Measurements from ENCODE around the gene RNF215. TPM values are rescaled to one million over a fixed set of nuclear protein-coding genes. Genes with fewer than 3 reads are reported as not detected.

Gene RNF215
- total and polyA plus RNA-seq, 5 donors from 2014 or later, result 0.23 to 13.1 (median 0.45) TPM

DNA sequence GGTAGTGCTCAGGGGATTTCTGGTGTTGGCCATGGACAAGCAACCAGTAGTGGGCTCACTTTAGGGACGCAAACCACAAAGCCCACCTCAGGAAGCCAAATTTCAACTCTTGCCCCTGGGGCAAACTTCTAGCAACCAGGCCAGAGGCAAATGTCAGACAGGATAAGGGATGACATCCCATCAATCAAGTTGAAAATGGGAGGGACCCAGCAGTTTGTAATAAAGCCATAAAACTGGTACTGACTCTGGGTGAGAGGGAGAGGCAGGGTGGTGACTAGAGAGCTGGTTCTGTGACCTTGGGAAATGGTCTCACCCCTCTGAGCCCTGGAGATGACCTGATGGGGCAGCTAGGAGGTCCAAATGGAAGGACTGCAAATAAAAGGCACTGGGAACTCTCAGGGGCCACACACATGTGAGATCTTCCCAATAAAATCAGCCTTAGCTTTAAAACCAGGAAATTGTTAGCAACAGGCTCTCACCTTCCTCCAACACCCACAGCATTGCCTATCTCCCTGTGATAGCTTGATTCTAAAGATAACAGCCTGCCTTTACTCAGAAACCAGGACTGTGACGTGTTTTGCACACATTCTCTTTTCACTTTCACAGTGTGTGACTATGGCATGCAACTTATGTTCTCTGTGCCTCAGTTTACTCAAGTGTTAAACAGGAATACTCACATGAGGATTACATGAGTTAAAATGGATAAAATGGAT lies 54.1 kb downstream of the RNF215 start:
- H3K27ac Mint-ChIP-seq, result peak overlapping the region in 2 of 3 donors; percentile 14 to 17

GRCh38 chr22:30332551-30332950 lies 54.7 kb downstream of the RNF215 start:
- H3K36me3 Mint-ChIP-seq, result peaks cover 32% of the 10 kb centered on the region
- H3K4me3 Mint-ChIP-seq, result no peak overlapping the region

More for the DNA sequence above, 54.1 kb downstream of the RNF215 start:
- peaks cover 66% of the 10 kb centered on the region for H3K36me3 ChIP-seq (ENCODE audit: control insufficient read depth, insufficient read depth, low read length)
- no peak overlapping the region for H3K4me3 Mint-ChIP-seq
- H3K9me3 ChIP-seq (ENCODE audit: control insufficient read depth in 2 of 2, low read length in 2 of 2), result no peaks in the 10 kb centered on the region
- H3K4me3 ChIP-seq (ENCODE audit: low read depth, low read length), result no peak overlapping the region
- H3K4me1 ChIP-seq (ENCODE audit: control insufficient read depth, insufficient read depth, low read length, poor library complexity, severe bottlenecking), result no peaks in the 10 kb centered on the region
- H3K9me3 Mint-ChIP-seq, result no peaks in the 10 kb centered on the region
- no peak for ATAC-seq (ENCODE audit: low read depth in 2 of 2)
- peaks cover 36% of the 10 kb centered on the region for H3K36me3 Mint-ChIP-seq
- DNase-seq, result no peak
- H3K27ac ChIP-seq (ENCODE audit: insufficient read depth, low read length, poor library complexity, severe bottlenecking), result no peak overlapping the region
- no peaks in the 10 kb centered on the region for H3K27me3 Mint-ChIP-seq
- H3K4me1 Mint-ChIP-seq, result peaks cover 0 to 7% (median 5%) of the 10 kb centered on the region in 4 donors
- H3K27me3 ChIP-seq (ENCODE audit: control insufficient read depth, insufficient read depth, low read length), result no peaks in the 10 kb centered on the region

More at GRCh38 chr22:30332551-30332950, 54.7 kb downstream of the RNF215 start:
- H3K27me3 ChIP-seq (ENCODE audit: control insufficient read depth, insufficient read depth, low read length), result no peaks in the 10 kb centered on the region
- peaks cover 3% of the 10 kb centered on the region for H3K4me1 ChIP-seq (ENCODE audit: control insufficient read depth, insufficient read depth, low read length, poor library complexity, severe bottlenecking)
- H3K4me3 ChIP-seq (ENCODE audit: low read depth, low read length), result no peak overlapping the region
- Mint-ChIP-seq H3K27me3 (no peaks in the 10 kb centered on the region), H3K4me1 (peaks cover 5 to 12% (median 8%) of the 10 kb centered on the region in 4 donors), H3K27ac (peak overlapping the region in 1 of 3 donors; percentile 14), H3K9me3 (no peaks in the 10 kb centered on the region)
- H3K36me3 ChIP-seq (ENCODE audit: control insufficient read depth, insufficient read depth, low read length), result peaks cover 61% of the 10 kb centered on the region
- ATAC-seq (ENCODE audit: low read depth in 2 of 2) (no peak), DNase-seq (no peak)
- H3K27ac ChIP-seq (ENCODE audit: insufficient read depth, low read length, poor library complexity, severe bottlenecking), result no peak overlapping the region
- no peaks in the 10 kb centered on the region for H3K9me3 ChIP-seq (ENCODE audit: control insufficient read depth in 2 of 2, low read length in 2 of 2)

Other genes with a start within 250 kb of the RNF215 start
- gene LIF, start 140.7 kb downstream of the RNF215 start, total RNA-seq, result 0.96 TPM
- gene LIF, start 140.7 kb downstream of the RNF215 start, polyA plus RNA-seq, result not detected
- gene OSM, start 120.6 kb downstream of the RNF215 start, total RNA-seq, result 24.0 TPM
- 1 to 10 TPM; 2.4 to 7.0 (median 4.8) TPM for gene OSM, start 120.6 kb downstream of the RNF215 start, polyA plus RNA-seq
- gene CASTOR1, start 97.9 kb downstream of the RNF215 start, total RNA-seq, result 18.7 TPM
- gene CASTOR1, start 97.9 kb downstream of the RNF215 start, polyA plus RNA-seq, result 10 to 100 TPM; 10.9 to 16.4 (median 12.1) TPM
- 67.5 TPM for gene TBC1D10A, start 60.5 kb downstream of the RNF215 start, total RNA-seq
- 10 to 100 TPM; 44.2 to 58.0 (median 47.4) TPM for gene TBC1D10A, start 60.5 kb downstream of the RNF215 start, polyA plus RNA-seq
- 389 TPM for gene SF3A1, start 30.5 kb downstream of the RNF215 start, total RNA-seq
- 10 to 100 TPM; 66.6 to 78.6 (median 75.1) TPM for gene SF3A1, start 30.5 kb downstream of the RNF215 start, polyA plus RNA-seq
- 7.1 TPM for gene CCDC157, start 30.4 kb downstream of the RNF215 start, total RNA-seq
- gene CCDC157, start 30.4 kb downstream of the RNF215 start, polyA plus RNA-seq, result 1 to 10 TPM; 1.3 to 2.4 (median 1.9) TPM
- gene SEC14L2, start 9.6 kb upstream of the RNF215 start, total RNA-seq, result 69.0 TPM
- gene SEC14L2, start 9.6 kb upstream of the RNF215 start, polyA plus RNA-seq, result 1 to 10 TPM; 3.1 to 5.8 (median 3.7) TPM
- 111 TPM for gene MTFP1, start 38.4 kb upstream of the RNF215 start, total RNA-seq
- gene MTFP1, start 38.4 kb upstream of the RNF215 start, polyA plus RNA-seq, result 10 to 100 TPM; 38.3 to 48.9 (median 43.8) TPM
- not detected for gene SEC14L3, start 84.6 kb upstream of the RNF215 start, total RNA-seq
- gene SEC14L3, start 84.6 kb upstream of the RNF215 start, polyA plus RNA-seq, result not detected
- not detected for gene SEC14L4, start 118.3 kb upstream of the RNF215 start, total RNA-seq
- gene SEC14L4, start 118.3 kb upstream of the RNF215 start, polyA plus RNA-seq, result not detected
- not detected for gene SEC14L6, start 159.3 kb upstream of the RNF215 start, total RNA-seq
- gene SEC14L6, start 159.3 kb upstream of the RNF215 start, polyA plus RNA-seq, result under 1 TPM in 1 of 4 donors, not detected in 3; 0.09 TPM
- gene GAL3ST1, start 187.3 kb upstream of the RNF215 start, total RNA-seq, result 0.44 TPM
- under 1 TPM in 1 of 4 donors, not detected in 3; 0.49 TPM for gene GAL3ST1, start 187.3 kb upstream of the RNF215 start, polyA plus RNA-seq
- 38.2 TPM for gene PES1, start 204.5 kb upstream of the RNF215 start, total RNA-seq
- gene PES1, start 204.5 kb upstream of the RNF215 start, polyA plus RNA-seq, result 10 to 100 TPM; 35.2 to 47.9 (median 36.1) TPM
- 0.30 TPM for gene TCN2, start 219.8 kb upstream of the RNF215 start, total RNA-seq
- 1 to 10 TPM in 2 of 4 donors, under 1 TPM in 2; 0.23 to 1.7 (median 0.99) TPM for gene TCN2, start 219.8 kb upstream of the RNF215 start, polyA plus RNA-seq
- gene SLC35E4, start 248.4 kb upstream of the RNF215 start, total RNA-seq, result 14.5 TPM
- gene SLC35E4, start 248.4 kb upstream of the RNF215 start, polyA plus RNA-seq, result 1 to 10 TPM; 1.9 to 7.0 (median 4.1) TPM

All from CD4-positive, CD25-positive, alpha-beta regulatory T cell (primary cell).